ENCODE results near the gene CADM1.

- TF ChIP-seq, protein P1, sequence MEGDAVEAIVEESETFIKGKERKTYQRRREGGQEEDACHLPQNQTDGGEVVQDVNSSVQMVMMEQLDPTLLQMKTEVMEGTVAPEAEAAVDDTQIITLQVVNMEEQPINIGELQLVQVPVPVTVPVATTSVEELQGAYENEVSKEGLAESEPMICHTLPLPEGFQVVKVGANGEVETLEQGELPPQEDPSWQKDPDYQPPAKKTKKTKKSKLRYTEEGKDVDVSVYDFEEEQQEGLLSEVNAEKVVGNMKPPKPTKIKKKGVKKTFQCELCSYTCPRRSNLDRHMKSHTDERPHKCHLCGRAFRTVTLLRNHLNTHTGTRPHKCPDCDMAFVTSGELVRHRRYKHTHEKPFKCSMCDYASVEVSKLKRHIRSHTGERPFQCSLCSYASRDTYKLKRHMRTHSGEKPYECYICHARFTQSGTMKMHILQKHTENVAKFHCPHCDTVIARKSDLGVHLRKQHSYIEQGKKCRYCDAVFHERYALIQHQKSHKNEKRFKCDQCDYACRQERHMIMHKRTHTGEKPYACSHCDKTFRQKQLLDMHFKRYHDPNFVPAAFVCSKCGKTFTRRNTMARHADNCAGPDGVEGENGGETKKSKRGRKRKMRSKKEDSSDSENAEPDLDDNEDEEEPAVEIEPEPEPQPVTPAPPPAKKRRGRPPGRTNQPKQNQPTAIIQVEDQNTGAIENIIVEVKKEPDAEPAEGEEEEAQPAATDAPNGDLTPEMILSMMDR (IDR thresholded peaks at IDR 0.05) = no peak
- no peak for TF ChIP-seq POLR2A (IDR thresholded peaks at IDR 0.05)
These were observed 203.4 kb downstream of the CADM1 start for GRCh38 chr11:115300660-115301428.

Measured in heart left ventricle (tissue), 13 donors.